CD4-positive, alpha-beta T cell treated with Interleukin-6 for 4 hours (primary cell): ENCODE data around the gene LIM2.

Experiments
- DNase-seq: peaks from one replicate; pipeline ENCODE4 v3.0.0-alpha.2; 2020; ENCODE audit warnings: mixed read lengths

LIM2 gene

DNA sequence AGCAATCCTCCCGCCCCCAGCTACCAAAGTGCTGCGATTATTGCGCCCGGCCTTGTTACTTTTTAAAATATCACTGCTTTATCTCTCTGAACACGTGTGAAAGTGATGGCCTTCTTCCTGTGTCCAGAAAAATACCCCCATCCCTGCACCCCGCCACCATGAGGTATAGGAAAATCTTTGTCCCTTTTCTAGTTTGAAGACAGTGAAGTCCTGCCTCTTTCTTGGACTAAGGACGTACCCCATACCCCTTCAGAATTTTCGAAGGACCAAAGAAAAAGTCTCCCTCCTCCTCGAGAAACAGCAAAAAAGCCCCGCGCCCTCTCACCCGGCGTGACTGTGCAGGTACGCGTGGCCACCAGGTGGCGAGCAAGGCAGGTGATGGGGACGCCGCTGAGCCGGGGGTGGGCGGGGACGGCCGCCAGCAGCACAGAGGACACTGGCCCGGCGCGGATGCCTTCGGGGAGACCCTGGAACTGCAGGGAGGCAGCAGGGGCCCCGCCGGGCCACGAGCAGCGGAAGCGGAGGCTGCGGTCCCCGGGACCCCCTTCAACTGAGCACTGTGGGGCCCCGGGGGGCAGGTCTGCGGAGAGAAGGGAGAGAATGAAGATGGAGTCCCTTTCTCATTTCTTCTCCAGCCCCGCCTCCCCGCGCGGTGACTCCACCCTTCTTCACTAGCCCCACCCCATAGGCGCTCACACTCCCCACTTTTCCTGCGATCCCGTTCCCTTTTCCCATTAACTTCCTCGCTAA is 49.0 kb downstream of the LIM2 start:
- peak; percentile 89 for DNase-seq

DNA sequence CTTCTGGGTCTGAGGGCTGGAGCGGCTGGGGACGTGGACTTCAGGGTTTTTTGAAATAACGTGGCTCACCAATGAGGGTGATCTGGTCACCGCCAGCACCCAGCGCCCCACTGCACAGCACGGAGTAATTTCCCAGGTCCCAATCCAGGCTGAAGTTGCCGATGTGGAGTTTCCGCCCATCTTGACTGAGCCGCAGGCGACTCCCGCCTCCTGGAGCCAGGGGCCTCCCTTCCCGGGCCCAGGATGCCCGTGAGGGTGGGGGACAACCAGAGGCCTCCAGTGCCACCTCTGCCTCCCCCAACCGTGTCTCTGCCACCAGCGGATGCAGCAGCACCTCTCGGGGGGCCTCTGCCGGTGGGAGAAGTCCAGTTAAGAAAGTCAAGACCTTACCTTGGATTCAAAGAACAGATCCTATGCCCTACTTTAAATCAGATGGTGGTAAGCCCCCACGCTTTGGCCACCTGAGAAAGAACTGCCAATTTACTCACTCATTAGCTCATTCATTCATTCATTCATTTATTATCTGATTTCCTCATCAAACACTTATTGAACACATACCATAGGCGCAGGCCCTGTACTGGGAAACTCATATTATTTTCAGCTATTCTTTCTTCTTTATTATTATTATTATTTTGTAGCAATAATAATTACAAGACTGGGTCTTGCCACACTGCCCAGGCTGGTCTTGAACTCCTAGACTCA is 49.8 kb downstream of the LIM2 start:
- no peak for DNase-seq

DNA sequence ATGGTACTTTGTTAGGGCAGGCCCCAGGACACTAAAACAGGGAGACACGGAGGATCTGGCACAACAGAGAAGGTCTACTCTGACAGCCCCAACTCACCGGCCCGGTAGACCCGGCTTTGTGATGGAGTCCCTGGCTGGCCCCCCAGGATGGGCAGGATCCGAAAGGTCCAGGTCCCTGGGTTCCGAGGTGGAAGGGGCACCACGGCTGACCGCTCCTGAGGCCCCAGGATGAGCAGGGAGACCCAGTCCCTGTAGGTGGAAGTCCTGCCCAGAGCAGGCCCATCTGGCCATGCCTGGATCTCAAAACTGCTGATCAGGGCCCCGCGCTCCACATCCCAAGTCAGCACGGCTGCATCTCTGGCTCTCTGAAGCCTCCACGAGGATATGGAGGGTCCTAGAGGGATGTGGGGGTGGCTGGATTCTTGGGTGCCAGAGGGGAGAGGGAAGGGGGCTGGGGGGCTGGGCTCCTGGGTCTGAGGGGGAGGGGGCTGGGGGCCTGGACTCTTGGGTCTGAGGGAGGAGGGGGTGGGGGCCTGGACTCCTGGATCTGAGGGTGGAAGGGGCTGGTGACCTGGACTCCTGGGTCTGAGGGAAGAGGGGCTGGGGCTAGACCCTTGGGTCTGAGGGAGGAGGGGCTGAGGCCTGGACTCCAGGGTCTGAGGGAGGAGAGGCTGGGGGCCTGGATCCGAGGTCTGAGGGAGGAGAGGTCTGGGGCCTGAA is 50.5 kb downstream of the LIM2 start:
- DNase-seq, result no peak

DNA sequence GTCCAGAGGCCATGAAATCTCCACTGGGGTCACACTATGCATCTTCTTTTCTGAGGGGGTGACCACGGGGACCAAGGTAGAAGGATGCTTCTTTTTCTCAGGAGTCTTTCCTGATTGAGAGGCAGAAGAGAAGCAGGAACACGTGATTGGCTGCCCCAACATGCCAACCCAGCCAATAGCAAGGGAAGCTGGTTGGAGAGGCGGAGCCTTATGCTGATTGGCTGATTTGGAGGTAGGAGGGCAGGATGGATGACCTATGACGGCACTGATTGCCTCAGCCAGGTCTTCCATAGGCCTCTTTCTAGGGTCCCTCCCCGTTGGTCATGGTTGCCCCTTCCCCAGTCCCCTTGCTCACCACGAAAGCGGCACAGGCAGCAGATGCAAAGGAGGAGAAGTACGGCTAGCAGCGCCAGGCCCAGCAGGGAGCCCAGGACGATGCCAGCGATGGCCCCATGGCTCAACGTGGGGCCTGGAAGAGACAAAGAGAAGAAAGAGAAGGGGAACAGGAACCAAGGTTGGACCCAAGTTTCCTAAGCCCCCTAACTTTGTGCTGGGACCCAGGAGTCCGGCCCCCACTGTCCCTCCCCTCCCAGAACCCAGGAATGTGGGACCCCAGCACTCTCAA is 53.8 kb downstream of the LIM2 start:
- DNase-seq, result no peak

DNA sequence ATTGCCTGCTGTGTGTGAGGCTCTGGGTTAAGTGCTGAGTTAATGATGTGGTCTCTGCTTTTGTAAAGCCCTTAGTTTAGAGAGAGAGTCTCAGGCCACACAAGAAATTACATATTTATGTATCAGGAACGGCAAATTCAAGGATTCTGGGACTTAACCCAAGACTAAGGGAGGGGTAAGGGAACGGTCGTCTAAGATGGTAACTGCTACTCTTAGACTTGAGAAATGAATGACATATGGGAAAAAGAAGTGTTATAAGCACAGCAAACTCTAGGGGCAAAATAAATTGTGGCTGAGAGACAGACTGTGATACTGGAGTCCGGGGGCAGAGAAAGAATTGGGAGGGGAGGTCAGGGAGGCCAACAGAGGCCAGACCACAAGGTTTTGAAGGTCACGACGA is 56.1 kb downstream of the LIM2 start:
- no peak for DNase-seq

DNA sequence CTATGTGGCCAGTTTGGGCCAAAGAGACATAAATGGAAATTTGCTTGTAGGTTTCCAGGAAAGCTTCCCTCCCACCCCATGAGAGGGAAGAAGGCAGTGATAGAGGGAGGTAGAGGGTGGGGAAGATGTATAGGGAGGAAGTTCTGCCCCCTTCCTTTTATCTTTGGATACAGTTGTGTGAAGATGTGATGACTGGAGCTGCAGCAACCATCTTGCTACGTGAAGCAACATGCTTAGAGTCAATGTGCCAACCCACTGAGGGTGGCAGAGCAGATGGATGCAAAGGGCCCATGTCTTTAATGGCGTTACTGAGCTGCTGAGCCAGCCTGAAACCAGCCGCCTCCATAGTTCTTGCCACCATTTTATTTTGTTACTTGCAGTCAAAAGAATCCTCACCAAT is 56.6 kb downstream of the LIM2 start:
- DNase-seq, result no peak

DNA sequence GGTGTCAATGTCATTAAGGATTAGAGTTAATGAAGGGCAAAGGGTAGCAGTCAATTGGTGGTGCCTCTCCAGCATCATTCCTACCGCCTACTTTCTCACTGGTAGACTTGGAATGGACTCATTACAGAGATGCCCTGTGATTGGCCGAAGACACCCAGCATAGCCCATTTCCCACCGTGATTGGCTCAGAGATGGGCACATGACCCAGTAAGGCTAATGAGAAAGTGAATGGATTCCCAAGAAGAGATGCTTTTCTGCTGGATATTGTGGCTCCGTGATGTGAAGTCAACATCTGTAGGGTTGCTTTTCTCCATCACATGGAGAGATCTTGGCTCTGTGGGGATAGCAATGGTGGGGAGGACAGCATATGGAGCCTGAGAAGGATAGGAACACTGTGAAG is 57.4 kb downstream of the LIM2 start:
- no peak for DNase-seq
